Suprapubic skin (tissue), 4 donors: ENCODE results near the gene GPR108. TPM values are rescaled to one million over a fixed set of nuclear protein-coding genes. Genes with fewer than 3 reads are reported as not detected.

Experiments used
- DNase-seq, 2 donors: peaks; one replicate each; pipeline ENCODE4 v3.0.0-alpha.2; 2019; ENCODE audit warnings: low spot score in 2 of 2
- H3K27ac ChIP-seq: fragments of 200-600 bp; sonication (generic); one replicate; pipeline ENCODE4 v1.5.1; 2019
- H3K27me3 ChIP-seq: fragments of 200-600 bp; sonication (generic); one replicate; pipeline ENCODE4 v1.5.1; 2019
- H3K36me3 ChIP-seq: fragments of 200-600 bp; sonication (generic); one replicate; pipeline ENCODE4 v1.5.1; 2019
- H3K4me1 ChIP-seq: fragments of 200-600 bp; sonication (generic); one replicate; pipeline ENCODE4 v1.5.1; 2019
- H3K4me3 ChIP-seq: fragments of 200-600 bp; sonication (generic); one replicate; pipeline ENCODE4 v1.5.1; 2019; ENCODE audit warnings: mild to moderate bottlenecking
- H3K9me3 ChIP-seq: fragments of 200-600 bp; sonication (generic); one replicate; pipeline ENCODE4 v1.5.1; 2019
- CTCF ChIP-seq, 2 donors: fragments of 200-600 bp in 1 of 2; fragments of 450-650 bp in 1 of 2; sonication (generic) in 1 of 2; IDR thresholded peaks; one replicate each; pipeline ENCODE4 v1.5.1; 2016 to 2019; ENCODE audit warnings: antibody characterized with exemption in 2 of 2, mild to moderate bottlenecking in 1 of 2, moderate library complexity in 1 of 2
- EP300 ChIP-seq: sonication (generic); formaldehyde crosslinking; IDR thresholded peaks from one replicate; pipeline ENCODE4 v1.6.1; 2017; ENCODE audit warnings: antibody characterized with exemption
- POLR2A ChIP-seq, 2 donors: fragments of 450-650 bp; IDR thresholded peaks; one replicate each; pipeline ENCODE4 v1.6.1; 2017; ENCODE audit warnings: antibody characterized with exemption in 2 of 2, mild to moderate bottlenecking in 2 of 2, moderate library complexity in 2 of 2
- POLR2AphosphoS5 ChIP-seq, 3 donors: sonication (generic); formaldehyde crosslinking; IDR thresholded peaks; one replicate each; pipeline ENCODE4 v1.6.1; 2017; ENCODE audit warnings: antibody characterized with exemption in 3 of 3
- WGBS: methylation state at CpG from one replicate; pipeline ENCODE4 v1.1.5; 2018; 5-methylcytosine and 5-hydroxymethylcytosine counted together
- total RNA-seq, 4 donors: library from RNA; depleted of rRNA; stranded (reverse); fragments of >200 nt; gene quantifications; one replicate each; pipeline ENCODE4 v1.1.0, GENCODE V29; 2016

GPR108 gene
- total RNA-seq, 4 donors from 2014 or later = 52.9 to 72.7 (median 60.7) TPM

GRCh38 chr19:6699935-6700334, 37.4 kb downstream of the GPR108 start:
- H3K27ac ChIP-seq = no peak overlapping the region
- H3K4me3 ChIP-seq = no peak overlapping the region
- no peaks in the 10 kb centered on the region for H3K4me1 ChIP-seq
- no peaks in the 10 kb centered on the region for H3K9me3 ChIP-seq
- H3K27me3 ChIP-seq = no peaks in the 10 kb centered on the region
- H3K36me3 ChIP-seq = no peaks in the 10 kb centered on the region
- DNase-seq = no peak
- no peak for TF ChIP-seq CTCF (IDR thresholded peaks at IDR 0.05)
- TF ChIP-seq POLR2AphosphoS5 (IDR thresholded peaks at IDR 0.05) = no peak
- no peak for TF ChIP-seq POLR2A (IDR thresholded peaks at IDR 0.05)
- TF ChIP-seq EP300 = no peak

GRCh38 chr19:6697291-6697690, 40.1 kb downstream of the GPR108 start:
- Histone ChIP-seq H3K27ac (no peak overlapping the region), H3K27me3 (no peaks in the 10 kb centered on the region), H3K36me3 (no peaks in the 10 kb centered on the region), H3K4me3 (no peak overlapping the region), H3K4me1 (no peaks in the 10 kb centered on the region), H3K9me3 (no peaks in the 10 kb centered on the region)
- WGBS = 67% methylated on average over 10 of the region's 13 CpGs
- TF ChIP-seq POLR2A (IDR thresholded peaks at IDR 0.05) (no peak), CTCF (IDR thresholded peaks at IDR 0.05) (no peak), EP300 (no peak), POLR2AphosphoS5 (IDR thresholded peaks at IDR 0.05) (no peak)
- no peak for DNase-seq

- Histone ChIP-seq H3K27ac (no peak overlapping the region), H3K36me3 (no peaks in the 10 kb centered on the region), H3K4me1 (no peaks in the 10 kb centered on the region), H3K4me3 (no peak overlapping the region), H3K9me3 (no peaks in the 10 kb centered on the region), H3K27me3 (no peaks in the 10 kb centered on the region)
- no peak for DNase-seq
- TF ChIP-seq POLR2A (IDR thresholded peaks at IDR 0.05) (no peak), CTCF (IDR thresholded peaks at IDR 0.05) (no peak), POLR2AphosphoS5 (IDR thresholded peaks at IDR 0.05) (no peak), EP300 (no peak)
- 74% methylated on average over 18 of the region's 18 CpGs for WGBS
These were observed 41.0 kb downstream of the GPR108 start for GRCh38 chr19:6696239-6696820.

- Histone ChIP-seq H3K9me3 (no peaks in the 10 kb centered on the region), H3K4me1 (no peaks in the 10 kb centered on the region), H3K27me3 (no peaks in the 10 kb centered on the region), H3K36me3 (no peaks in the 10 kb centered on the region), H3K4me3 (no peak overlapping the region), H3K27ac (no peak overlapping the region)
- no peak for DNase-seq
- WGBS = 89% methylated on average over 17 of the region's 25 CpGs
- TF ChIP-seq POLR2AphosphoS5 (IDR thresholded peaks at IDR 0.05) (no peak), EP300 (no peak), CTCF (IDR thresholded peaks at IDR 0.05) (no peak), POLR2A (IDR thresholded peaks at IDR 0.05) (no peak)
These were observed 43.1 kb downstream of the GPR108 start for GRCh38 chr19:6694147-6694815.

GRCh38 chr19:6693681-6694080, 43.7 kb downstream of the GPR108 start:
- no peaks in the 10 kb centered on the region for H3K36me3 ChIP-seq
- H3K9me3 ChIP-seq = no peaks in the 10 kb centered on the region

More at GRCh38 chr19:6693681-6694080, 43.7 kb downstream of the GPR108 start:
- no peak overlapping the region for H3K27ac ChIP-seq
- no peaks in the 10 kb centered on the region for H3K4me1 ChIP-seq
- TF ChIP-seq CTCF (IDR thresholded peaks at IDR 0.05) (no peak), POLR2AphosphoS5 (IDR thresholded peaks at IDR 0.05) (no peak), EP300 (no peak), POLR2A (IDR thresholded peaks at IDR 0.05) (no peak)
- no peak overlapping the region for H3K4me3 ChIP-seq
- no peak for DNase-seq
- H3K27me3 ChIP-seq = no peaks in the 10 kb centered on the region
- WGBS = 77% methylated on average over 7 of the region's 7 CpGs
